DOHH2 (cell line): ENCODE results near the gene AVPR2.

ENCODE experiments used
- H3F3A ChIP-seq: fragments of 200-600 bp; sonication (generic), shearing (Covaris generic); 2 replicates; pipeline ENCODE4 v1.6.0; 2016; ENCODE audit warnings: antibody characterized with exemption, mild to moderate bottlenecking; ENCODE audit not compliant: control insufficient read depth, insufficient read depth
- H3K27ac ChIP-seq: fragments of 200-600 bp; sonication (generic); 2 replicates; pipeline ENCODE4 v1.5.1; 2014; ENCODE audit warnings: low read depth, mild to moderate bottlenecking, low read length, moderate library complexity
- H3K27me3 ChIP-seq: fragments of 200-600 bp; sonication (generic); 2 replicates; pipeline ENCODE4 v1.6.1; 2014; ENCODE audit warnings: mild to moderate bottlenecking, low read length, mixed read lengths; ENCODE audit not compliant: control insufficient read depth
- H3K36me3 ChIP-seq: fragments of 200-600 bp; sonication (generic); 2 replicates; pipeline ENCODE4 v1.6.1; 2014; ENCODE audit warnings: mild to moderate bottlenecking, low read length, moderate library complexity, mixed read lengths; ENCODE audit not compliant: control insufficient read depth
- H3K4me1 ChIP-seq: fragments of 200-600 bp; sonication (generic); 2 replicates; pipeline ENCODE4 v1.6.1; 2014; ENCODE audit warnings: mild to moderate bottlenecking, low read length, mixed read lengths; ENCODE audit not compliant: control insufficient read depth
- H3K4me2 ChIP-seq: fragments of 200-600 bp; sonication (generic); 2 replicates; pipeline ENCODE4 v1.6.0; 2014; ENCODE audit warnings: mild to moderate bottlenecking, low read length, moderate library complexity
- H3K4me3 ChIP-seq: fragments of 200-600 bp; sonication (generic); 2 replicates; pipeline ENCODE4 v1.5.1; 2014; ENCODE audit warnings: mild to moderate bottlenecking, low read length, mixed read lengths
- H3K79me2 ChIP-seq: fragments of 200-600 bp; sonication (generic); 2 replicates; pipeline ENCODE4 v1.6.1; 2014; ENCODE audit warnings: mild to moderate bottlenecking, low read length, mixed read lengths; ENCODE audit not compliant: control insufficient read depth
- H3K9me2 ChIP-seq: fragments of 200-600 bp; sonication (generic); replicated peaks from 2 replicates; pipeline ENCODE4 v1.6.1; 2014; ENCODE audit warnings: mild to moderate bottlenecking, low read length, mixed read lengths; ENCODE audit not compliant: control insufficient read depth
- H3K9me3 ChIP-seq: fragments of 200-600 bp; sonication (generic); 2 replicates; pipeline ENCODE4 v1.6.1; 2014; ENCODE audit warnings: antibody characterized with exemption, low read length, mixed read lengths; ENCODE audit not compliant: control insufficient read depth, insufficient read depth
- H4K20me1 ChIP-seq: fragments of 200-600 bp; sonication (generic); 2 replicates; pipeline ENCODE4 v1.6.0; 2014; ENCODE audit warnings: low read depth, mild to moderate bottlenecking, antibody characterized with exemption, low read length, moderate library complexity; ENCODE audit not compliant: control insufficient read depth, insufficient read depth
- EZH2phosphoT487 ChIP-seq: fragments of 200-600 bp; sonication (generic); IDR thresholded peaks from 2 replicates; pipeline ENCODE4 v1.6.1; 2017; ENCODE audit warnings: borderline replicate concordance, mild to moderate bottlenecking, antibody characterized with exemption, low read length, moderate library complexity, mixed read lengths
- TF ChIP-seq, protein P1 (sequence below): fragments of 200-600 bp; sonication (generic); IDR thresholded peaks from one replicate; pipeline ENCODE4 v1.5.1; 2014; ENCODE audit warnings: antibody characterized with exemption, mild to moderate bottlenecking, low read depth, low read length; ENCODE audit not compliant: poor library complexity, severe bottlenecking

Gene AVPR2

GRCh38 chrX:153863251-153863991 lies 41.1 kb upstream of the AVPR2 start:
- Histone ChIP-seq H3K27me3 (no peaks in the 10 kb centered on the region), H3K27ac (no peak overlapping the region), H3K4me3 (no peak overlapping the region), H3F3A (no peaks in the 10 kb centered on the region), H3K4me2 (no peak overlapping the region), H3K4me1 (no peaks in the 10 kb centered on the region), H3K9me2 (no peaks in the 10 kb centered on the region), H4K20me1 (no peaks in the 10 kb centered on the region), H3K9me3 (no peaks in the 10 kb centered on the region), H3K36me3 (no peaks in the 10 kb centered on the region), H3K79me2 (no peaks in the 10 kb centered on the region)
- TF ChIP-seq, protein P1, sequence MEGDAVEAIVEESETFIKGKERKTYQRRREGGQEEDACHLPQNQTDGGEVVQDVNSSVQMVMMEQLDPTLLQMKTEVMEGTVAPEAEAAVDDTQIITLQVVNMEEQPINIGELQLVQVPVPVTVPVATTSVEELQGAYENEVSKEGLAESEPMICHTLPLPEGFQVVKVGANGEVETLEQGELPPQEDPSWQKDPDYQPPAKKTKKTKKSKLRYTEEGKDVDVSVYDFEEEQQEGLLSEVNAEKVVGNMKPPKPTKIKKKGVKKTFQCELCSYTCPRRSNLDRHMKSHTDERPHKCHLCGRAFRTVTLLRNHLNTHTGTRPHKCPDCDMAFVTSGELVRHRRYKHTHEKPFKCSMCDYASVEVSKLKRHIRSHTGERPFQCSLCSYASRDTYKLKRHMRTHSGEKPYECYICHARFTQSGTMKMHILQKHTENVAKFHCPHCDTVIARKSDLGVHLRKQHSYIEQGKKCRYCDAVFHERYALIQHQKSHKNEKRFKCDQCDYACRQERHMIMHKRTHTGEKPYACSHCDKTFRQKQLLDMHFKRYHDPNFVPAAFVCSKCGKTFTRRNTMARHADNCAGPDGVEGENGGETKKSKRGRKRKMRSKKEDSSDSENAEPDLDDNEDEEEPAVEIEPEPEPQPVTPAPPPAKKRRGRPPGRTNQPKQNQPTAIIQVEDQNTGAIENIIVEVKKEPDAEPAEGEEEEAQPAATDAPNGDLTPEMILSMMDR = no peak
- TF ChIP-seq EZH2phosphoT487 = no peak

- Histone ChIP-seq H3K9me2 (no peaks in the 10 kb centered on the region), H4K20me1 (no peaks in the 10 kb centered on the region), H3F3A (no peaks in the 10 kb centered on the region), H3K9me3 (no peaks in the 10 kb centered on the region), H3K4me2 (no peak overlapping the region), H3K27ac (no peak overlapping the region), H3K79me2 (no peaks in the 10 kb centered on the region), H3K36me3 (no peaks in the 10 kb centered on the region), H3K27me3 (no peaks in the 10 kb centered on the region), H3K4me1 (no peaks in the 10 kb centered on the region), H3K4me3 (no peak overlapping the region)
- no peak for TF ChIP-seq EZH2phosphoT487
Observed at GRCh38 chrX:153864101-153864500, 40.4 kb upstream of the AVPR2 start.

GRCh38 chrX:153864561-153865320 lies 39.7 kb upstream of the AVPR2 start:
- no peaks in the 10 kb centered on the region for H3K4me1 ChIP-seq
- TF ChIP-seq, protein P1 = no peak
- no peak for TF ChIP-seq EZH2phosphoT487
- no peaks in the 10 kb centered on the region for H3K9me3 ChIP-seq
- no peaks in the 10 kb centered on the region for H3F3A ChIP-seq
- no peaks in the 10 kb centered on the region for H4K20me1 ChIP-seq
- H3K4me2 ChIP-seq = no peak overlapping the region
- no peaks in the 10 kb centered on the region for H3K9me2 ChIP-seq
- no peak overlapping the region for H3K27ac ChIP-seq
- H3K36me3 ChIP-seq = no peaks in the 10 kb centered on the region
- no peaks in the 10 kb centered on the region for H3K79me2 ChIP-seq
- H3K4me3 ChIP-seq = no peak overlapping the region
- H3K27me3 ChIP-seq = no peaks in the 10 kb centered on the region

DNA sequence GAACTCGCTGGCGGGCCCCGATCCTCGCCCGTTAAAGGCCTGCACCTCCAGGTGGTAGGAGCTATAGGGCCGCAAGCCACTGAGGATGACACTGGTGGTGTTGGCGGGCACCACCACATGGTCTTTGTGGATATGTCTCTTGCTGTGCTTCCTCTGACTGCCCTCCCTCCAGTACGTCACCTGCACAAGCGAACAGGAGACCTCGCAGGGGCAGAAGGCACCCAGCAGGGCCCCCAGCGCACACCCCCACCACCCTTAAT lies 39.2 kb upstream of the AVPR2 start:
- Histone ChIP-seq H3K36me3 (no peaks in the 10 kb centered on the region), H3F3A (no peaks in the 10 kb centered on the region), H3K27me3 (no peaks in the 10 kb centered on the region), H3K9me3 (no peaks in the 10 kb centered on the region), H3K79me2 (no peaks in the 10 kb centered on the region), H3K9me2 (no peaks in the 10 kb centered on the region), H3K27ac (no peak overlapping the region), H4K20me1 (no peaks in the 10 kb centered on the region), H3K4me3 (no peak overlapping the region), H3K4me1 (no peaks in the 10 kb centered on the region), H3K4me2 (no peak overlapping the region)
- TF ChIP-seq, protein P1 = no peak
- TF ChIP-seq EZH2phosphoT487 = no peak
